ENCODE data around the gene TJP3. TPM values are rescaled to one million over a fixed set of nuclear protein-coding genes. Genes with fewer than 3 reads are reported as not detected.

Gene TJP3
- total RNA-seq, 4 donors from 2014 or later: 0.06 to 4.2 (median 0.17) TPM; not detected in 1

DNA sequence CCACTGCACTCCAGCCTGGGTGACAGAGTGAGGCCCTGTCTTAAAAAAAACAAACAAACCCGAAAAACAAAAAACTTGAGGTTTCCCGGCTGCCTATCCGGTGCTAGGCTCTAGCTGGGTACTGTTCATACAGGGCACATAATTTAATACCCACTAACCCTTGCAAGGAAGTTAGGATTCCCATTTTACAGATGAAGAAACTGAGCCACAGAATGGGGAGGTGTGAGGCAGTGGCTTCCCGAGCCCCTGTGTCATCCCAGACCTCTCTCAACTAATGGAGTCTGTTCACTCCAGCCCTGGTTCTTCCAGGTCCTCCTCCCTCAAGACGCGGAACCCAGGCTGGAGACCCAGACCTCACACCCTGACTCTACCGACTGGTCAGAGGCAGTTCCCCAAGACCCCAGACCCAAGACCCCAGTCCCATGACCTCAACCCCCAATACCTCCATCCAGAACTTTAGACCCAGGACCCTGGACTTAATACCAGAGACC, 52.7 kb downstream of the TJP3 start:
- TF ChIP-seq EP300 (IDR thresholded peaks at IDR 0.05): no peak
- TF ChIP-seq POLR2A (IDR thresholded peaks at IDR 0.05; ENCODE audit: low read depth): no peak
- TF ChIP-seq, protein P1, sequence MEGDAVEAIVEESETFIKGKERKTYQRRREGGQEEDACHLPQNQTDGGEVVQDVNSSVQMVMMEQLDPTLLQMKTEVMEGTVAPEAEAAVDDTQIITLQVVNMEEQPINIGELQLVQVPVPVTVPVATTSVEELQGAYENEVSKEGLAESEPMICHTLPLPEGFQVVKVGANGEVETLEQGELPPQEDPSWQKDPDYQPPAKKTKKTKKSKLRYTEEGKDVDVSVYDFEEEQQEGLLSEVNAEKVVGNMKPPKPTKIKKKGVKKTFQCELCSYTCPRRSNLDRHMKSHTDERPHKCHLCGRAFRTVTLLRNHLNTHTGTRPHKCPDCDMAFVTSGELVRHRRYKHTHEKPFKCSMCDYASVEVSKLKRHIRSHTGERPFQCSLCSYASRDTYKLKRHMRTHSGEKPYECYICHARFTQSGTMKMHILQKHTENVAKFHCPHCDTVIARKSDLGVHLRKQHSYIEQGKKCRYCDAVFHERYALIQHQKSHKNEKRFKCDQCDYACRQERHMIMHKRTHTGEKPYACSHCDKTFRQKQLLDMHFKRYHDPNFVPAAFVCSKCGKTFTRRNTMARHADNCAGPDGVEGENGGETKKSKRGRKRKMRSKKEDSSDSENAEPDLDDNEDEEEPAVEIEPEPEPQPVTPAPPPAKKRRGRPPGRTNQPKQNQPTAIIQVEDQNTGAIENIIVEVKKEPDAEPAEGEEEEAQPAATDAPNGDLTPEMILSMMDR (IDR thresholded peaks at IDR 0.05): no peak
- TF ChIP-seq POLR2AphosphoS5 (IDR thresholded peaks at IDR 0.05): no peak
- Histone ChIP-seq H3K4me3 (peak overlapping the region; percentile 66 to 83 (median 75)), H3K4me1 (peaks cover 30 to 50% (median 48%) of the 10 kb centered on the region in 4 donors), H3K9me3 (no peaks in the 10 kb centered on the region), H3K36me3 (peaks cover 9 to 49% (median 40%) of the 10 kb centered on the region in 4 donors), H3K27ac (replicated peaks in 1 of 4) (peak overlapping the region; percentile 94 to 99 (median 96)), H3K27me3 (no peaks in the 10 kb centered on the region)
- intact Hi-C loops (cut with DNase I): loop anchor here (10.0 kb wide), 1 partner anchor 214 kb away; the partner anchor contains the start of gene DAPK3
- no peak for DNase-seq (ENCODE audit: extremely low spot score)
- WGBS: 31% methylated on average over 7 of the region's 7 CpGs

DNA sequence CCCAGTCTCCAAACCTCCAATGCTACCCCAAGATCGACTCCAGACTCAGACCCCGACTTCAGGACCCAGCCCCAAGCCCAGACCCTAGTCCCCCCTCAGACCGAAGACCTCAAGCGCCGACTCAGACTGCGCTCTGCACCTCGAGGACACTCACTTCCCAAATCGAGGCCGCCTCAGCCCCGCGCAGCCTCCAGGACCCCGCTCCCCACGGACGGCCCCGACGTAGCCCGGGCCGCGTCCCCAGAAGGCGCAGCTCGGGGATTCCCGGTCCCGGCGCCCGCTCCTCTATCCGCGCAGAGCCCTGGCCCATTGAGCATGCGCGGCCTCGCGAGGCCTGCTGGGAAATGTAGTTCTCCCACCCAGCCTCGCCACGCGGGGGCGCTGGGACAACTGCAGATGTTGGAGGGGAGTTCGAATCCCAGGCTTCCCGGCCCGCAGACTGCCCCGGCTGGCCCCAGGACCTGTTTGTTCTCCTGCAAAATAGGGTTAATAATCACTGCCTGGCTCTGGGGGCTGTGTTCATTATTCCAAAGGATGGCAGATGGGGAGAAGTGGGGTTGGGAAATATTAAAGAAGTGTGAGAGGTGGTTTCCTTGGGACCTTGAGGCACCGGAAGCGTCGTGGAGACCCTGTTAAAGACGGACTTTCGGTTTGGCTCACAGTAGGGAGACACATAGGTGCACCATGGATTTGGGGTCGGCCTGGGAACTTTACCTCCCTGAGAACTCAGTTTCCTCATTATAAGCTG, 53.4 kb downstream of the TJP3 start, which contains the start of gene APBA3:
Gene APBA3, minus strand, starts transcription at position 311 of the 748 bp plus-strand sequence. CDS start 1,428 bp downstream, outside the sequence.
- Histone ChIP-seq H3K36me3 (peaks cover 16 to 49% (median 46%) of the 10 kb centered on the region in 4 donors), H3K4me1 (peaks cover 30 to 50% (median 48%) of the 10 kb centered on the region in 4 donors), H3K27ac (replicated peaks in 1 of 4) (peak within 1 kb of the TSS; percentile 94 to 99 (median 96)), H3K27me3 (no peaks in the 10 kb centered on the region), H3K4me3 (peak within 1 kb of the TSS; percentile 72 to 83 (median 77)), H3K9me3 (no peaks in the 10 kb centered on the region)
- 11% methylated on average over 12 of the region's 45 CpGs for WGBS
- intact Hi-C loops (cut with DNase I): loop anchor here (10.0 kb wide), 1 partner anchor 213 kb away; the partner anchor contains the start of gene DAPK3
- peak; percentile 97 for DNase-seq (ENCODE audit: extremely low spot score)
- peak; percentile 64 for TF ChIP-seq POLR2A (IDR thresholded peaks at IDR 0.05; ENCODE audit: low read depth)
- peak; percentile 93 to 96 for TF ChIP-seq POLR2AphosphoS5 (IDR thresholded peaks at IDR 0.05)
- TF ChIP-seq, protein P1 (IDR thresholded peaks at IDR 0.05): peak; percentile 71 to 84 (median 74)
- TF ChIP-seq EP300 (IDR thresholded peaks at IDR 0.05): no peak

DNA sequence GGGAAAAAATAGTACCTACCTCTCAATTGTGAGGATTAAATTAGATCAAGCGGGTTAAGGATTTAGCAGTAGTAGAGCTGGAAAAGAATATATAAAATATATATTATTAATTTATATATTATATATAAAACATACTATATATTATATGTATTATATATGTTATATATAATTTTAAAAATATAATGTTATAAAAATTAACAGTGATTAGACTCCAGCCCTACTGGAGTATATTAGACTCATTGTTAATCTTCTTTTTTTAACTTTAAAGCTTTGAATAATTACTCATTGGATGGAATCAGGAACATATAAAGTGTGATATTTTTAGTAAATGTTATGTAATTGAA, 53.9 kb downstream of the TJP3 start:
- Histone ChIP-seq H3K4me1 (peaks cover 30 to 50% (median 48%) of the 10 kb centered on the region in 4 donors), H3K9me3 (no peaks in the 10 kb centered on the region), H3K27ac (replicated peaks in 1 of 4) (peak overlapping the region; percentile 94 to 99 (median 96)), H3K27me3 (no peaks in the 10 kb centered on the region), H3K36me3 (peaks cover 21 to 52% (median 49%) of the 10 kb centered on the region in 4 donors), H3K4me3 (peak overlapping the region in 3 of 4 donors; percentile 68 to 78 (median 73))
- intact Hi-C loops (cut with DNase I): loop anchor here (10.0 kb wide), 1 partner anchor 213 kb away; the partner anchor contains the start of gene DAPK3
- TF ChIP-seq POLR2AphosphoS5 (IDR thresholded peaks at IDR 0.05) (no peak), POLR2A (IDR thresholded peaks at IDR 0.05; ENCODE audit: low read depth) (no peak), EP300 (IDR thresholded peaks at IDR 0.05) (no peak)
- TF ChIP-seq, protein P1 (IDR thresholded peaks at IDR 0.05): no peak
- 38% methylated on average over 1 of the region's 1 CpG for WGBS
- no peak for DNase-seq (ENCODE audit: extremely low spot score)

DNA sequence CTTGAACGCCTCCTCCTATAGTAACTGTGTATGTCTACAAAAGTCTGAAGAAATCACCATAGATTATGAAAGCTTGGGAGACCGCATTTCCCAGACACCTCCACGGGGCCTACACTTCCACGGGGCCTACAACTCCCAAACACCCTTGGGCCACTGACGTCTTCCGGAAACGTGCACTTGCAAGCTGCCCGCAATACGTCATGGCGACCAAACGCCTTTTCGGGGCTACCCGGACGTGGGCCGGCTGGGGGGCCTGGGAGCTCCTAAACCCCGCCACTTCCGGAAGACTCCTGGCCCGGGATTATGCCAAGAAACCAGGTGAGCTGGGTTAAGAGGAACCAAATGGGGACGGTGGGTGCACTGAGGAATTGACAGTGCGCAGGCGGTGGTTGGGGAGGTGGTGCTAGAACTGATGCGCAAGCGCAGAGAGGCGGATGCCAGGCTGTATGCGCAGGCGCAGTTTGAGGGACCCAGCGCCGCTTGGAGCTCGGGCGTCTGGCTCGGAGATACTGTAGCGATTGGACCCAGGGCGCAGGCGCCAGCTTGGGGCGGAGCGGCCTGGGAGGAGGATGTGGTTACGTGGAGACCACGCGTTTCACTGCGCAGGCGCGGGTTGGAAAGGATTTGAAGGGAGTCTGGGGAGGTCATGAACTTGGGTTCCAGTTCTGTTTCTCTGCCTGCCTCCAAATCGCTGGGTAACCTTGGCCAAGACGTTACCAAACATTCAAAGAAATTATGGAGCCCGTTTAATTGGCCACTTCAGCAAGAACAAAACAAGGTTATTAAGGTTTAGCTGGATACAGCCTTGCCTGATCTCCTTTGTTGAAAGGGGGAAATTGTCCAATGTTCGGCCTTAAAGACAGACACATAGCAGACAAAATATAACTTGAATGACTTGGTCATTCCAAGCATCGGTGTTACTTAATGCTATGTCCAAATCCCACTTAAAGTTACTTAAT, 54.6 kb downstream of the TJP3 start, which contains the start of gene MRPL54:
Gene MRPL54, plus strand, starts transcription at position 182 of the 959 bp plus-strand sequence. Its CDS starts 19 bp downstream, at position 201.
- DNase-seq (ENCODE audit: extremely low spot score): peak; percentile 99
- Histone ChIP-seq H3K4me3 (peak within 1 kb of the TSS; percentile 72 to 83 (median 77)), H3K4me1 (peaks cover 30 to 50% (median 48%) of the 10 kb centered on the region in 4 donors), H3K27me3 (no peaks in the 10 kb centered on the region), H3K36me3 (peaks cover 28 to 52% (median 49%) of the 10 kb centered on the region in 4 donors), H3K9me3 (no peaks in the 10 kb centered on the region), H3K27ac (replicated peaks in 1 of 4) (peak within 1 kb of the TSS; percentile 94 to 99 (median 96))
- 7% methylated on average over 28 of the region's 47 CpGs for WGBS
- intact Hi-C loops (cut with DNase I): loop anchor here (10.0 kb wide), 1 partner anchor 212 kb away; the partner anchor contains the start of gene DAPK3
- TF ChIP-seq POLR2A (IDR thresholded peaks at IDR 0.05; ENCODE audit: low read depth) (peak; percentile 53), EP300 (IDR thresholded peaks at IDR 0.05) (peak; percentile 17), POLR2AphosphoS5 (IDR thresholded peaks at IDR 0.05) (peak; percentile 89 to 95)
- TF ChIP-seq, protein P1 (IDR thresholded peaks at IDR 0.05): peak in 1 of 3 experiments; percentile 14

Data from esophagus muscularis mucosa (tissue), 4 donors.